Prostate gland (tissue), 2 donors: Measurements from ENCODE around the gene NDUFS6.

ENCODE experiments used
- POLR2A ChIP-seq: fragments of 450-650 bp; IDR thresholded peaks from one replicate; pipeline ENCODE4 v1.6.1; 2016; ENCODE audit warnings: antibody characterized with exemption, mild to moderate bottlenecking
- POLR2AphosphoS5 ChIP-seq: sonication (generic); formaldehyde crosslinking; IDR thresholded peaks from one replicate; pipeline ENCODE4 v1.6.1; 2017; ENCODE audit warnings: antibody characterized with exemption
- TF ChIP-seq, protein P1 (sequence below), 4 experiments: fragments of 200-600 bp in 2 of 4; fragments of 450-650 bp in 2 of 4; sonication (generic) in 2 of 4; IDR thresholded peaks; 1 replicate in 3 of 4; 2 replicates in 1 of 4; pipeline ENCODE4 v1.5.1; 2016 to 2019; ENCODE audit warnings: antibody characterized with exemption in 4 of 4, mild to moderate bottlenecking in 2 of 4, moderate library complexity in 2 of 4

DNA sequence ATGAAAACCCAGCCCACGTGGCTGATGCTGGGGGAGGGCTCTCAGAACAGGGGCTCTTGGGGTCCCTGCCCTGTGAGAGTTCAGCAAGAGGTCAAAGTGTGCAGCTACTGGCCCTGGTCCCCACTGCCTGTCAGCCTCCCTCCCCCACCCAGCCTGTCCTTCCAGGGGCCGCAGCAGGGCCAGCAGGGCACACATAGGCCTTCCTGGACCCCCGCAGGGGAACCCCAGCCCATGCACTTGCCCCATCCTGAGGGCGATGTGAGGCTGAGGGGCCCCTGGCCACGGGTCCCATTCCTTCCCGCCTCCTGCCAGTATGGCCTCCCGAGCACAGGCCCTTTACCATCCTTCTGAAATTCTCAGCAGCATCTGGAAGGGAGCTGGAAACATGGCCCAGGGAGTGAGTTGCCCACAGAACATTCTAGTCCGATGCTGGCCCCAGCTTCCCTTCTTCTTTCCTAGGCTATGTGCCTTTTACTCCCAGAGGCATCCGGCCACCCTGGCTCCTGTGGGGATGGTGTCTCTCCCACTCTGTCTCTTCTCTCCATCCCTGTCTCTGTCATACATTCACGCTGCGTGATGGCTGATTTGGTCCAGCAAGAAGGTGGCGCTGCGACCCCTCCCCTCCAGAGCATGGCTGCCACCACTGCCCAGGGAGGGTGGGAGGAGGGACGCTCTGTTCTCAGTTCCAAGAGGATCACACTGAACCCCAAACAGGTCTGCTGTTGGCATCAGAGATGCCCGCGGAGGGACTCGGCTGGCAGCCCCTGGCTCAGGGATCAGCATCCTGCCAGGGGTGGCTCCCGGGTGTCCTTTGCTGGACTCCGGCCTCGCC is 21.2 kb upstream of the NDUFS6 start:
- TF ChIP-seq, protein P1, sequence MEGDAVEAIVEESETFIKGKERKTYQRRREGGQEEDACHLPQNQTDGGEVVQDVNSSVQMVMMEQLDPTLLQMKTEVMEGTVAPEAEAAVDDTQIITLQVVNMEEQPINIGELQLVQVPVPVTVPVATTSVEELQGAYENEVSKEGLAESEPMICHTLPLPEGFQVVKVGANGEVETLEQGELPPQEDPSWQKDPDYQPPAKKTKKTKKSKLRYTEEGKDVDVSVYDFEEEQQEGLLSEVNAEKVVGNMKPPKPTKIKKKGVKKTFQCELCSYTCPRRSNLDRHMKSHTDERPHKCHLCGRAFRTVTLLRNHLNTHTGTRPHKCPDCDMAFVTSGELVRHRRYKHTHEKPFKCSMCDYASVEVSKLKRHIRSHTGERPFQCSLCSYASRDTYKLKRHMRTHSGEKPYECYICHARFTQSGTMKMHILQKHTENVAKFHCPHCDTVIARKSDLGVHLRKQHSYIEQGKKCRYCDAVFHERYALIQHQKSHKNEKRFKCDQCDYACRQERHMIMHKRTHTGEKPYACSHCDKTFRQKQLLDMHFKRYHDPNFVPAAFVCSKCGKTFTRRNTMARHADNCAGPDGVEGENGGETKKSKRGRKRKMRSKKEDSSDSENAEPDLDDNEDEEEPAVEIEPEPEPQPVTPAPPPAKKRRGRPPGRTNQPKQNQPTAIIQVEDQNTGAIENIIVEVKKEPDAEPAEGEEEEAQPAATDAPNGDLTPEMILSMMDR (IDR thresholded peaks at IDR 0.05) = no peak
- TF ChIP-seq POLR2A (no peak), POLR2AphosphoS5 (no peak)
